Retinal pigment epithelial cell (primary cell): ENCODE data around the gene KIF16B.

ENCODE experiments used
- DNase-seq: peaks from one replicate; pipeline ENCODE4 v3.0.0-alpha.2; 2010; ENCODE audit warnings: low read depth
- H3K4me3 ChIP-seq: 2 replicates; pipeline ENCODE4 v1.5.1; 2011; ENCODE audit warnings: mild to moderate bottlenecking, low read length, control low read depth, moderate library complexity
- TF ChIP-seq, protein P1 (sequence below): conservative IDR thresholded peaks from 2 replicates; pipeline ENCODE4 v1.5.1; 2011; ENCODE audit warnings: low read depth, low read length, control low read depth, inconsistent platforms

KIF16B gene

DNA sequence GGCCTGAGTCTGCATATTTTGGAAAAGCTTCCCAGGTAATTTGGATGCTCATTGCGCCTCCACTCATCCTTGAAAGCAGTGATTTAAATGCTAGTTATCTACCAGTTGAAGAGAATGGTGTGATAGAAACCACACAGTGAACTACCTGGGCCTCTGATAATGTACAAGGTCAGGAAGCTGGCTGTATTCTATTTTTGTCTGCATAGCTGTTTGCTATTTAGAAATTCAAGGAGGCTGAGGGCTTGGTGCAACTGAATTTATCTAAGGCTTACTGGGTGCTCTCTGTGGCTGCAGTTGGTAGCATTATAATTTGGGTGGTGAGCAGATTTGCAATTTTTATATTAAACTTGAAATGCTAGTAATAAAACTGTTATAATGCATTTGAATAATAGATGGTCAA is 245.6 kb downstream of the KIF16B start:
- TF ChIP-seq, protein P1, sequence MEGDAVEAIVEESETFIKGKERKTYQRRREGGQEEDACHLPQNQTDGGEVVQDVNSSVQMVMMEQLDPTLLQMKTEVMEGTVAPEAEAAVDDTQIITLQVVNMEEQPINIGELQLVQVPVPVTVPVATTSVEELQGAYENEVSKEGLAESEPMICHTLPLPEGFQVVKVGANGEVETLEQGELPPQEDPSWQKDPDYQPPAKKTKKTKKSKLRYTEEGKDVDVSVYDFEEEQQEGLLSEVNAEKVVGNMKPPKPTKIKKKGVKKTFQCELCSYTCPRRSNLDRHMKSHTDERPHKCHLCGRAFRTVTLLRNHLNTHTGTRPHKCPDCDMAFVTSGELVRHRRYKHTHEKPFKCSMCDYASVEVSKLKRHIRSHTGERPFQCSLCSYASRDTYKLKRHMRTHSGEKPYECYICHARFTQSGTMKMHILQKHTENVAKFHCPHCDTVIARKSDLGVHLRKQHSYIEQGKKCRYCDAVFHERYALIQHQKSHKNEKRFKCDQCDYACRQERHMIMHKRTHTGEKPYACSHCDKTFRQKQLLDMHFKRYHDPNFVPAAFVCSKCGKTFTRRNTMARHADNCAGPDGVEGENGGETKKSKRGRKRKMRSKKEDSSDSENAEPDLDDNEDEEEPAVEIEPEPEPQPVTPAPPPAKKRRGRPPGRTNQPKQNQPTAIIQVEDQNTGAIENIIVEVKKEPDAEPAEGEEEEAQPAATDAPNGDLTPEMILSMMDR, result no peak
- DNase-seq, result no peak
- no peak overlapping the region for H3K4me3 ChIP-seq

DNA sequence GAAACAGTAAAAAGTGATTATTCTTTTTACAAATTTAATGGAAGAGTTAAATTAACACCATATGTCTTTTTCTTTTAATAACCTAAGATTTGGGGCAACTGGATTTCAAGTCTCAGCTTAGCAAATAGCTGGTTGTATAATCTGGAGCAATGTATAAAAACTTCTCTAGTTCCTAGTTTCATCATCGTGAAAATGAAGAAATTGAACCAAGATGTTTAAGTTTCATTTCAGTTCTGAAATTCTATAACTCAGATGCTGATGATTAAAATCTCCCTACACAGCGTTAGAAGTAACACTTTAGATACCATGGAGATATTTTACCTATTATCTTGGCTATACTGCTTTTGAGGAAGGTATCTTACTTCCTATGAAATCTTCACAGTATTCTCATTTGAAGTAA is 252.0 kb downstream of the KIF16B start:
- H3K4me3 ChIP-seq, result no peak overlapping the region
- no peak for DNase-seq
- TF ChIP-seq, protein P1, result no peak

DNA sequence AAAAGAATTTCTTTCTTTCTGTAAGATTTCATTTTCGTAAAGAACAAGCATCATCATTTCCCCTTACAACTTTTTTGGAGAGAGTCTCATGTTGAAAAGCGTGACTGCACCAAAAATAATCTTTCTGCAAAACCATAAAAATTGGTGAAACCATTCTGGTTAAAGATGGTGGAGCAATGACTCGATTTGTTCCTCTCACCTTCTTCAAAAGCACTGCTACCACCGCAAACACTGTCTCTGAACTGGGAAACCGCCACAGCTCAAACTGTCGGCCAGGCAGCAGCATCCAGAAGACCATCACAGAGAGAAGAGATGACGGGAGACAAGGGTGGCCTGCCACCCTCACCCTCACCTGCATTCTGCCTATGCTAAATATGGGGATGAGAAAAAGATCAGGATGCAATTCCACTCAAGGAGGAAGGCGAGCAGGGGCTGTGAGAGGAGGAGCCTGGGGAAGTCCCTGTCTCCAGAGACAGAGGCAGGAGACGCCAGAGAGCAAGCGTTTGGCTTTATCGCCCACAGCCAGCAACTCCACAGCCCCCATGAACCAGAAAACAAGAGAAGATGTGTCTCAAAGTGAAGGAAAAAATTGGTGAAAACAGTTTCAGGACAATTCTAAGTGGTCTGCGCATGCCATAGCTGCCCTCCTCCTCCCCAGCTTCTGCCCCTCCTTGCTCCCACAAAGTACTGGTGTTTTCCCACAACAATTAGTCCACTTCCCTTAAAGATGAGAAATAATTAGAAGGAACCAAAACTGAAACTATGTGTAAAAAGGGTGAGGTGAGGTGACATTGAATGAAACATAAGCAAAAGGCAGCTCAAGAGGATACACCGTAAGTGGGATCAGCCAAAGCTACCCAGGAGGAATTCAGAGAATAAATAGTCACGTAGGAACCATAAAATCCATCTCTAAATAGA is 255.5 kb downstream of the KIF16B start:
- TF ChIP-seq, protein P1, result no peak

DNA sequence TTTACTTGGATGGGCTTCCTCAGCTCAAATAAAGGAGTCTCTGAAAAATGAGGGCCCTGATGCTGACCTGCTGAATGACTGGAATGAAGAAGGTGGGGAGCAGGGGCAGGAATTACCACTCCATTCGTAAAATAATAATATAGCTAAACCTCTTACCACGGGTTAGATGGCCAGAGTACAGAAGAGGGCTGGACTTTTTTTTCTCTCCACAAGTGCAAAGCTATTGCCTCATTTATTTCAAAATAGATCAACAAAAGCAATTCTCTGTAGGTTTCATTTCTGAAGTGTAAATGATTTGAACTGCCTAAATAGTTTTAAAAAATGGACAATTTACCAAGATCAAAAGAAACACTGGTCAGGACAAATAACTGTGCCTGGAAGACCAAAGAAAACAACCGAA is 256.7 kb downstream of the KIF16B start:
- no peak for DNase-seq
- TF ChIP-seq, protein P1, result no peak

More for the DNA sequence above, 255.5 kb downstream of the KIF16B start:
- DNase-seq, result no peak
- no peak overlapping the region for H3K4me3 ChIP-seq

DNA sequence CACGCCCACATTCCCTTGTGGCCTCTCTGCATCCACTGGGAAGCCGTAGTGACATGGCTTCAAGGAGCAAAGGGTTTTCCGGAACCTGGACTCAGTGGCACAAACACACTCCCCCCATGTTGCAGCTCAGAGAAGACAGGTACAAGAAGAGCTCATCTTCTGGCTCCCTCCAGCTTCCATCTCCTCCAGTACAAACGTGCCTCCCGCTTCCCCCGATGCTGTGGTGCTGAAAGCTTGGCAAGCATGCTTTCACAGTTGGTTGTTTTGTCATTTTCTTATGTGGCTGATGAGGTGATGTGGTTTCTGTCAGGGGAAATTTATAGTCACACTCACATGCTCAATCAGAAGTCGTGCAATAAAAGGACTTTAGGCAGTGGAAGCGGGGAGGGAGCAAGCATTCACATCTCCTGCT is 258.5 kb downstream of the KIF16B start:
- DNase-seq, result no peak
- no peak overlapping the region for H3K4me3 ChIP-seq
- TF ChIP-seq, protein P1, result no peak

More for the DNA sequence above, 256.7 kb downstream of the KIF16B start:
- H3K4me3 ChIP-seq, result no peak overlapping the region

DNA sequence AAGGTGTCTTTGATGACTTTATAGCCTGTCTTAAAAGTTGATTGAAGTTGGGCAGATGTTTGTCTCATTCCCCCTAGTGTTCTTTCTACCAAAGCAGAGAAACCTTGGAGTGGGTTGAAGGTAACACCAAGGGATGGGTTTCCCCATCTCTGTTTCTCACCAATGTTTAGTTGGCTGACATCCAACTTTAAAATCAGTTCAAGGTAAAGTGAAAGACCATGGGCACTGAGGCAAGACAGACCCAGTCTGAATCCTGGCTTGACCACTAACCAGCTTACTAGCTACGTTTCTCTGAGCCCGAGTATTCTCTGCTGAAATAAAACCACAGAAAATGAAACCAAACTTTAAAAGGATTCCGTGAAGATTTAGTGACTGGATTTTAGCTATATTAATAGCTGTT is 258.9 kb downstream of the KIF16B start:
- TF ChIP-seq, protein P1, result no peak
- no peak for DNase-seq
- no peak overlapping the region for H3K4me3 ChIP-seq

DNA sequence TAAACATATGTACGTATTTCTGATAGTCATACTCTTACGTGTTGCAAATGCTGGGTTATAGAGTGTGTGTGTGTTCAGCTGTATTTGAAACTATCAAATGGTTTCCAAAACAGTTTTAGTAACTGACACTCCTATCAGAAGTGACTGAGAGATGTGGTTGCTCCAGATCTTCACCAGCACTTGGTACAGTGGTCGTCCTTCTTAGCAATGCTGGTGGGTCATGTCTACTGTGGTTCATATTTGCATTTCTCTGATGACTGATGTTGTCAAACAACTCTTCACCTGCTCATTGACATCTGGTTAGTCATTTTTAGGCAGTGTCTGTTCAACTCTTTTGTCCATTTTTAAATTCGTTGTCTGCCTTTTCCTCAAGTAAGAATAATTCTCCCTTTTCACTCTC is 259.3 kb downstream of the KIF16B start:
- TF ChIP-seq, protein P1, result no peak
- no peak overlapping the region for H3K4me3 ChIP-seq
- DNase-seq, result no peak
